C4-2B (cell line): ENCODE data around the gene DEPDC1B.

Experiments
- ZFX ChIP-seq: fragments of 450-650 bp; IDR thresholded peaks from 2 replicates; pipeline ENCODE4 v1.6.1; 2017
- TF ChIP-seq, protein P1 (sequence below): fragments of 450-650 bp; conservative IDR thresholded peaks from 2 replicates; pipeline ENCODE4 v1.5.1; 2017; ENCODE audit warnings: mild to moderate bottlenecking

DNA sequence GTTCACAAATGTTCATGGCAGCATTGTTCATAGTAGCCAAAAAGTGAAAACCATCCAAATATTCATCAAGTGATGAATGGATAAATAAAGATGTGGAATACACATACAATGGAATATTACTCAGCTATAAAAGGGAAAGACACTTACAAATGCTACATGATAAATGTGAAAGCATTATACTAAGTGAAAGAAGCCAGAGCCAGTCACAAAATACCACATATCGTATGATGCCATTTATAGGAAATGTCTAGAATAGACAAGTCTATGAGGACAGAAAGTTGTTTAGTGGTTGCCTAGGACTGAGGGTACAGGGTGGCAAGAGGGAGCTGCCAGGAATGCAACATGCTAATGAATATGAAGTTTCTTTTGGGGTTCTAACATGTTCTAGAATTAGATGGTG, 148.7 kb downstream of the DEPDC1B start:
- TF ChIP-seq, protein P1, sequence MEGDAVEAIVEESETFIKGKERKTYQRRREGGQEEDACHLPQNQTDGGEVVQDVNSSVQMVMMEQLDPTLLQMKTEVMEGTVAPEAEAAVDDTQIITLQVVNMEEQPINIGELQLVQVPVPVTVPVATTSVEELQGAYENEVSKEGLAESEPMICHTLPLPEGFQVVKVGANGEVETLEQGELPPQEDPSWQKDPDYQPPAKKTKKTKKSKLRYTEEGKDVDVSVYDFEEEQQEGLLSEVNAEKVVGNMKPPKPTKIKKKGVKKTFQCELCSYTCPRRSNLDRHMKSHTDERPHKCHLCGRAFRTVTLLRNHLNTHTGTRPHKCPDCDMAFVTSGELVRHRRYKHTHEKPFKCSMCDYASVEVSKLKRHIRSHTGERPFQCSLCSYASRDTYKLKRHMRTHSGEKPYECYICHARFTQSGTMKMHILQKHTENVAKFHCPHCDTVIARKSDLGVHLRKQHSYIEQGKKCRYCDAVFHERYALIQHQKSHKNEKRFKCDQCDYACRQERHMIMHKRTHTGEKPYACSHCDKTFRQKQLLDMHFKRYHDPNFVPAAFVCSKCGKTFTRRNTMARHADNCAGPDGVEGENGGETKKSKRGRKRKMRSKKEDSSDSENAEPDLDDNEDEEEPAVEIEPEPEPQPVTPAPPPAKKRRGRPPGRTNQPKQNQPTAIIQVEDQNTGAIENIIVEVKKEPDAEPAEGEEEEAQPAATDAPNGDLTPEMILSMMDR, result no peak
- TF ChIP-seq ZFX, result no peak
